Heart left ventricle (tissue), 13 donors: Measurements from ENCODE around the gene DPY19L2.
"Not testable (repeated sequence)": the region's sequence is repeated elsewhere in the genome, so short reads cannot be mapped to it uniquely, and the experiment has no call there.

ENCODE experiments used
- CTCF ChIP-seq, 12 donors: fragments of 200-600 bp; sonication (generic) in 4 of 12; IDR thresholded peaks; one replicate each; pipeline versions ENCODE4 v1.5.0 to v1.8.0; 2018 to 2022; ENCODE audit warnings: antibody characterized with exemption in 12 of 12, mild to moderate bottlenecking in 5 of 12
- POLR2A ChIP-seq, 2 donors: fragments of 450-650 bp; IDR thresholded peaks; one replicate each; pipeline ENCODE4 v1.6.1; 2017; ENCODE audit warnings: antibody characterized with exemption in 2 of 2, mild to moderate bottlenecking in 2 of 2, moderate library complexity in 2 of 2
- donor health status: ischemic (EF 13 %, LVEDD 7.1; RV severe dilation, severe dysfunction).
- donor health status: DM: no; HTN: yes; CAD: no.
- donor health status: DM: no; HTN: no; CAD: no.
- donor health status: ischemic (EF 25% LVEDD 6.9; RV normal size, moderate dysfunction).
- donor health status: ischemic (EF 25% LVEDD 5.7; RV mildly dilated, moderate dysfunction).
- donor health status: ischemic (EF 35%, LVEDD 5.7; RV mildly dilated, moderate dysfunction).
- donor health status: nonischemic (EF 11% LVEDD 7.7; RV severe dilation, severe dysfunction).
- donor health status: DM: yes; HTN: yes; CAD: no.
- donor health status: PGD.
- donor health status: ischemic (EF 29% LVEDD 5.4; RV normal size, mild dysfunction).
- donor health status: nonischemic (EF 23%, LVEDD 6.1; RV moderate dilation, normal function).

DNA sequence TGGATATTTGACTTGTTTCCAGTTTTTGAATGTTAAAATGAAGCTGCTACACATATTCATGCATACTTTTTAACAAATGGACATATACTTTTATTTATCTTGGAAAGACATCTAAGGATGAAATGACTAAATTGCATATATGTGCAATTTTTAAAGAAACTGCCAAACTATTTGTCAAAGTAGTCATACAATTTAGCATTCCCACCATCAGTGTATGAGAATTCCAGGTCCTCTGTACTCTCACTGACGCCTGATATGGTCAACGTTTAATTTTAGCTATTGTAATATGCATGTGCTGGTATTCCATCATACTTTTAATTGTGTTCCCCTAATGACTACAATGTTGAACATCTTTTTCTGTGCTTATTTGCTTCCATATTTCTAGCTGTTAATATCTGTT lies 22.5 kb upstream of the DPY19L2 start:
- not testable (repeated sequence) for TF ChIP-seq CTCF, POLR2A (IDR thresholded peaks at IDR 0.05)
